Heart left ventricle (tissue), 13 donors: ENCODE results near the gene COL24A1.

Source experiments
- CTCF ChIP-seq, 12 donors: fragments of 200-600 bp; sonication (generic) in 4 of 12; IDR thresholded peaks; one replicate each; pipeline versions ENCODE4 v1.5.0 to v1.8.0; 2018 to 2022; ENCODE audit warnings: antibody characterized with exemption in 12 of 12, mild to moderate bottlenecking in 5 of 12
- POLR2A ChIP-seq, 2 donors: fragments of 450-650 bp; IDR thresholded peaks; one replicate each; pipeline ENCODE4 v1.6.1; 2017; ENCODE audit warnings: antibody characterized with exemption in 2 of 2, mild to moderate bottlenecking in 2 of 2, moderate library complexity in 2 of 2
- donor health status: ischemic (EF 13 %, LVEDD 7.1; RV severe dilation, severe dysfunction).
- donor health status: DM: no; HTN: yes; CAD: no.
- donor health status: DM: no; HTN: no; CAD: no.
- donor health status: ischemic (EF 25% LVEDD 6.9; RV normal size, moderate dysfunction).
- donor health status: ischemic (EF 25% LVEDD 5.7; RV mildly dilated, moderate dysfunction).
- donor health status: ischemic (EF 35%, LVEDD 5.7; RV mildly dilated, moderate dysfunction).
- donor health status: nonischemic (EF 11% LVEDD 7.7; RV severe dilation, severe dysfunction).
- donor health status: DM: yes; HTN: yes; CAD: no.
- donor health status: PGD.
- donor health status: ischemic (EF 29% LVEDD 5.4; RV normal size, mild dysfunction).
- donor health status: nonischemic (EF 23%, LVEDD 6.1; RV moderate dilation, normal function).

- TF ChIP-seq CTCF (IDR thresholded peaks at IDR 0.05) (no peak), POLR2A (IDR thresholded peaks at IDR 0.05) (no peak)
Measured at GRCh38 chr1:86154571-86155050, 2.0 kb downstream of the COL24A1 start.
